Activated T-helper 1 cell treated with anti-CD3 and anti-CD28 coated beads, Interleukin-2, amount 50 U/mL, for 16 hours (primary cell): ENCODE measurements around the gene GGCT.

Experiments used
- DNase-seq, 2 donors: peaks; one replicate each; pipeline ENCODE4 v3.0.0-alpha.2; 2020; ENCODE audit warnings: low read depth in 1 of 2, low spot score in 1 of 2

Gene GGCT

DNA sequence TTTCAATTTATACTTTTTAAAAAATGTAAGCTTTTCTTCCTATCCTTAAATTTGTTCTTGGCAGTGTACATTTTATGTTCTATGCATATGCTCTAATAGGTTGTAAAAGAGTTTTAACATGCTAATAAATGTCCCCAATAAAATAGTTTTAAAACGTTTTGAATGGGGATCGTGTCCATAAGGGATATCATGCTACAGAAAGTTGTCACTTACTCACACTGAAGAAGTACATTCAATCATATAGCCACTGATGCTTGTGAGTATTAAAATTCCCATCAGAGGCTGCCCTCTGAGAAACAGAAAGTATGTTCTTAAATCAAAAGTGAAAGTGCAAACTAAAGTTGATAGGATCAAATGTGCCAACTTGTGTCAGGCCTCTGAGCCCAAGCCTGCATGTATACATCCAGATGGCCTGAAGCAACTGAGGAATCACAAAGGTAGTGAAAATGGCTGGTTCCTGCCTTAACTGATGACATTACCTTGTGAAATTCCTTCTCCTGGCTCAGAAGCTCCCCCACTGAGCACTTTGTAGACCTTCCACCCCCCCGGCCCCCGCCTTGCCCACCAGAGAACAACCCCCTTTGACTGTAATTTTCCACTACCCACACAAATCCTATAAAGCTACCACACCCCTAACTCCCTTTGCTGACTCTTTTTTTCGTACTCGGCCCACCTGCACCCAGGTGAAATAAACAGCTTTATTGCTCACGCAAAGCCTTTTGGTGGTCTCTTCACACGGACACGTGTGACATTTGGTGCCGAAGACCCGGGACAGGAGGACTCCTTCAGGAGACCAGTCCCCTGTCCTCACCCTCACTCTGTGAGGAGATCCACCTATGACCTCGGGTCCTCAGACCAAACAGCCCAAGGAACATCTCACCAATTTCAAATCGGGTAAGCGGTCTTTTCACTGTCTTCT is 25.2 kb downstream of the GGCT start:
- no peak for DNase-seq

DNA sequence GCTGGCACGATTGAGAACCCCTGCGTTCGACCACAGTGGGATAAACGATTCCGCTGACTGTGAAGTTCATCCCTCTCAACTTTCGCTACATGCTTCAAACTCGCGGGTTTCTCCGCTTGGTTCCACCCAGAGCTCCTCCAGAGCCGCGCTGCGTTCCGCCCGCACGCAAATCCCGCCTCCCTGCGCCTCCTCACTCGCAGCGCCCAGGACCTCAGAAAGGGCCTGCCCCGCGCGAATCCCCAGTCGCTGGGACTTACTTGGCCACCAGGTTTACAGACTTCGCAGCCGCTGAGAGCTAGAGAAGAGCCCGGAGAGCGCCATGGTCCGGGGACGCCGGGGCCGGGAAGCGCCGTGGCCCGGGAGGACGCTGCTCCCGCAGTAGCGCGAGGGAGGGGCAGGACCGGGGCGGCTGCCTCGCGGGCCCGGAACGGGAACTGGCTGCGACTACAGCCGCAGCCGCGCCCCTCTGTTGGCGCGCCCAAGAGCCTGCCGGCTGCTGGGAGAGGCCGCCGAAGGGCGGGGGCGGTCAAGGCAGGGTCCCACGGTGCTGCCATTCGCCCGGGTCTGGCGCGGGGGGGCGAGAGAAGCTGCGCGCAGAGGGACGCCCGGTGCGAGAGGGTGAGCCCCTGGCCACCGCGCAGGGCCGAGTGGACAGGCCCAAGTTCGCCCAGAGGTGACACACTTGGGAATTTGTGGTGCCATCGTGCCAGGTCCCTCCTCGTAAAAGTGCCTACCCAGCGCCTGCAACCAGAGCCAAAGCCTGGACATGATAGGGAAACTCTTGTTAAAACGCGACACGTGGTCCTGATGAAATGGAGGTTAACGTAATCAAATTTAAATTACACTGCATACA is 26.1 kb downstream of the GGCT start, which contains the start of gene NOD1:
Gene NOD1 (minus strand): TSS at position 436 of the 853 bp plus-strand sequence. CDS start 21,863 bp downstream, outside the sequence.
- DNase-seq = peak; percentile 31 to 46

DNA sequence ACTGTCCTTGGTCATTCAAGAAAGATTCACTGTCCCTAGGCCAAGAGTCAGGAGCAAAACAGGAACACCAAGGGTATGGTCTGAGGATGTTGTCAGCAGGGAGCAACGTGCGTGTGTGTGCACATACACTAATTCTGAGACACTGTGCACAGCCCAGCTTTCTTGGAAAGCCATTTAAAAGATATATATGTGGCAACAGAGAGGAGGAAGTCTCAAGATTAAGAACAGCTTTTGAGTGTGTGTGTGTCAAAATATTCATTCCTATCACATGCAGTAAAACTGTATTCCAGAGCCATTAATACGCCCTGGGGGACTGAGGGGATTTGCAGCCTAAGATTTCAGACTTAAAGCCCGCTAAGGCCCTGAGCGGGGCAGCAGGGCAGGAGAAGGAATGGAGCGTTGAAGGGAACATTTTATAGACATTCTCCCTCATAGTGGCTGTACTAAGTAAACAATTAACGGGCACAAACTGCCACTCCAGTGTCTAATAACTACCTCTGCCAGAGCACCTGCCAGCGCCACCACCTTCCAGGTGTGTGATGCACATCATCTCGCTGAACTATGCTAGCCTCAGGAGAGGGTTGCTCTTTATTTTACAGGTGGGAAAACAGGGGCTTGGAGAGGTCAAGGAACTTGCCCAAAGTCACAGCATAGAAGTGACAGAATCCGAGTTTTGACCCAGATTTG is 28.0 kb downstream of the GGCT start:
- DNase-seq = no peak

DNA sequence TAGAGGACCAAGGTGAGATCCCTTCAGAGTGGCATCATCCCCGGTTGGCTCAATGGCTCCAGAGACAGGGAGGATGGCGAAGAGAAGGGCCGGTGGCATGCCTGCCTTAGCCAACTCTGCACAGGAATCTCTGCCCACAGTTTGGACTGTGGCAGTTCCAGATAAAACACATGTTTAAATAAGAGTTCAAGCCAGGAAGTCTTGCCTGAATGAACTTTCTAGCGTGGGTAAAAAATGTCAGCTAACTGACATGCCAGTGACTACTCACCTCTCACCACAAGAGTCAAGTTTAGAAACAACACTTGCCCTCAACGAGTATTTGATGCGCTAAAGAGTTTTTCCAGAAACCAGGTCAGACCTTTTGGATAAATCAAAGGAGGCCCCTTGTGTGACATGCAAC is 29.0 kb downstream of the GGCT start:
- DNase-seq = no peak

DNA sequence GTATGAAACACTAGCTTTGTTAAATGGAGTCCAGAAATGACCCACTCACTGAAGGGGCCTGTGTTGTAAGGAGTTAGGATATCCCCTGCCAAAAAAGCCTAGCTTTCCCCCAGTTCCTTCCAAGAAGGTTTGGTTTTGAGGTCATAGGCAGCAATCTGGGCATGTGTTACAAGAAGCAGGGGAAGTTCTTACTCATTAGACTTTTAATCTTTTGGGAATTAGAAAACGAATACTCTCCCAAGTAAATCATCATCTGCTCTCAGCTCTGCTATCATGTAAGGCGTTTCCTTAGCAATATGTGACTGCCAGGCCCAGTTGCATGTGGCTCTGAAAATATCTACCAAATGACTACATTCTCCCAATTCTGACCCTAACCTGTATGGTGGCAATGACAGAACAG is 29.7 kb downstream of the GGCT start:
- DNase-seq = no peak

DNA sequence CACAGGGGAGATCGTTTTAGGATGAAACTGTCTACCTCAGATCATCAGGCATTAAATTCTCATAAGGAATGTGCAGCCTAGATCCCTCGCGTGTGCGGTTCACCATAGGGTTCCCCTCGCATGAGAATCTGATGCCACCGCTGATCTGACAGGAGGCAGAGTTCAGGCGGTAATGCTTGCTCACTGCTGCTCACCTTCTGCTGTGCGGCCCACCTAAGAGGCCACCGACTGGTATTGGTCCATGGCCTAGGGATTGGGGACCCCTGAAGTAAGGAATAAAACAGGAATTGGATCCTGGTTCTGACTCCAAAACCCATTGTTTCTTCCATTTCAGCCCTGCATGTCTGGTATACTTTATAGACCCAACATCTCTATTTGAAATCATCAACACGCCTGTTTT is 30.1 kb downstream of the GGCT start:
- no peak for DNase-seq

DNA sequence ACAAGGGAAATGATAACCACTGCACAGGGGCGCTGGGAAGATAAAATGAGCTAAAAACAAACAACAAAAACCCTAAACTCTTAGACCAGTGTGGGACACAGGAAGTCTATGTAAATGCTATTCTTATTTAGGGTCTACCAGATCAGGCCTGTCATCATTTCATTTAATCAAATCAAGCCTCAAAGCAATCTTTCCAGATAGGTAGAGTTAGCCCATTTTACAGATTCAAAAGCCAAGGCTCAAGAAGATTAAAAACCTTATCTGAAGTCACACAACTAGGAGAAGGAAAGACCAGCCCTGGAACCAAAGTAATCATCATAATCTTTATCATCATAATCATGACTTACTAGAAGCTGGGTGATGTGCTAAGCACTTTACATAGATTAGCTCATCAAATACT is 30.7 kb downstream of the GGCT start:
- DNase-seq = no peak

DNA sequence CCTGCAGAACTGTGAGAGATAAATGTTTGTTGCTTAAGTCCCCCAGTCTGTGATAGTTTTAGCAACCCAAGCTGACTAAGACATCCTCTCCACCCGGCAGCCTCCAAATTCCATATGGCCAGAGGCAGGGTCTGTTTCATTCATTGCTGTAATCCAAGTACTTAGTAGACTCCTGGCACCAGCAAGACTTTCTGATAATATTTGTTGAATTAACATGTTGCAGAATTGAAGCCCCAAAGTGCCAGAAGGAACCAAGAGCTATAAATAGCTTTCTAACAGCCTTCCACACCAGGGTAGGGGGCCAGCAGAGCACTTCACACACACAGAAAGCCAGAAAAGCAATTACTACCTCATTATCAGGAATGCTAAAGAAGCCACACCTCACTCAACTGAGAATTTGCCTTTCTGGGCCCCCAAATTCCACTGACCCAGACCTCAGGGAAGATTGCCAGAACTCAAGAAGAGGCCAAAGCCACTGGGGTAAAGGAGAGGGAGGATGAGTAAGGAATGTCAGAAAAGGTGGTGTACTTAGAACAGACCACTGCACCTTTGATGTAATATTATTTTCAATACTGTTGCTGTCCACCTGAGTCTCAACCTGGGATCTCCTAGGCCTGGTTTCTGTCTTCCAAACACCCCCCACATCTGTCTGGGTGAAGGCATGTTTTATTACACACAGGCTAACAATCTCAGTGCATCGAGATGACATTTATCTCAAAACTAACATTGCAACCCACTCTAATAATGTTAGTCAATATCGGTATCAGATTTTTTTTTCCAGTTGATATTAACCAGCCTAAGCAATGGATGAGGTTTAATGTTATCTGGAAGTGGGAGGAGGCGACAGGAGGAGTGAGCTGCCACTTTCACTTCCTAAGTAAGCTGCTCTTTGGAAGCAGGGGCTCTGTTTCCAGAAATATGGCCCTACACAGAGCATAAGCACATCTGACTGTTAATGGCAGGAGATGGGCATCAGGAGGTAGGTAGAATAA is 31.5 kb downstream of the GGCT start:
- no peak for DNase-seq

DNA sequence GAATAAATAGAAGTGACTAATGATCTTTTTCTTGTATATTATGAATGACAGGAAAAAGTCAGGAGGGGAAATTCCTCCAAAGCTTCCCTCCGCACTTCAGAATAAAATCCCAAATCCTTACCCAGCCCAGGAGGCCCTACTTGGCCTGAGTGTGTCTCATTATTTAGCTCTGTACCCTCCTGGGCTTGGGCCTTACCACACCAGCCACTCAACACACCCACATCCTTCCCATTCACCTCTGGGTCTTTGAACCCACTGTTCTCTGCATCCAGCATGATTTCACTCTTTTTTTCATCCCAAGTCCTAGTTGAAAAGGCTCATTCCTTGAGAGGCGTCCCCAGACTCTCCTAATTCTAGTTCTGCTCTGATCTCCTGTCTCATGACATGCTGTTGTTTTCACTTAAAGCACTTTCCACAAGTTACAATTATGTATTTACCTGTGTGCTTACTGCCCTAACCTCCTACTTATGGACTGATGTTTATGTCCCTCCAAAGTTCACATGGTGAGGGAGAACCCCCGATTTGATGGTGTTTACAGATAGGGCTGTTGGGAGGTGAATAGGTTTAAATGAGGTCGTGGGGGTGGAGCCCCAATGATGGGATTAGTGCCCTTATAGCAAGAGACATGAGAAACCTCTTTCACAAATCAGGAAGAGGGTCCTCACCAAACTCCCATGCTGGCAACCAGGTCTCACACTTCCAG is 32.4 kb downstream of the GGCT start:
- no peak for DNase-seq

DNA sequence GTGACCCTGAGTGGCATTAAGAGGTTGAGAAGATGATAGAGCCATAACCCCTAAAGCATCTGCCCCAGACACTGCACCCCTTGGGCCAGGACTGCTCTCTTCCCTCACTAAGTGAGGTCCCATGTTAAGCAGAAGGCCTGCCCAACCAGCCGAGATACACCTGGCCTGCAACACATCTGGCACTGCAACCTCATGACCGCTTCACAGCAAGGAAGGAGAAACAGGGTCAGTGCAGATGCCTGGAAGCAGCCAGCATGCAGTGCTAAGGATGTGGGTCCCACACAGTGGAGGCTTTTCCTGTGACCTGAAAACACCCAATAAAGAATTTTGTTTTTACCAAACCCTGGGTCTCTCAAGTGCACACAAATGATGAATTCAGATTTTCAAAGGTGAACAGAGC is 33.4 kb downstream of the GGCT start:
- no peak for DNase-seq

DNA sequence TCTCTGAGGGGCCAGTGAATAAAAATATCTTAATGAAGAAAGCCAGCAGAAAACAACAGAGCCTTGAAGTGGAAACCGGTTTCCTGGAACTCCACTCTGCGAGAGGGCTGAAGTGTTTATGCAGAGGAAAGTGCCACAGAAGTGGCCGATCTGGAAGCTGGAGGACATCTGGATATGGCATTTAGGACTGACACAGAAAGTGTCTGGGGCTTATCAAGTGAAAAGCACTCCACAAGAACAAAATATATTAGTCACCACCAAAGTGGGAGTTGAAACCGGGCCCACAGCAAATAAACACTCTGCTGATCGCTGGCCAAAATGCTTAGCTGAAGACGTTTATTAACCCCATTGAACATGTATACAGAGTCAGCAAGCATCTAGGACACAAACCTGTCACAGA is 33.9 kb downstream of the GGCT start:
- no peak for DNase-seq

DNA sequence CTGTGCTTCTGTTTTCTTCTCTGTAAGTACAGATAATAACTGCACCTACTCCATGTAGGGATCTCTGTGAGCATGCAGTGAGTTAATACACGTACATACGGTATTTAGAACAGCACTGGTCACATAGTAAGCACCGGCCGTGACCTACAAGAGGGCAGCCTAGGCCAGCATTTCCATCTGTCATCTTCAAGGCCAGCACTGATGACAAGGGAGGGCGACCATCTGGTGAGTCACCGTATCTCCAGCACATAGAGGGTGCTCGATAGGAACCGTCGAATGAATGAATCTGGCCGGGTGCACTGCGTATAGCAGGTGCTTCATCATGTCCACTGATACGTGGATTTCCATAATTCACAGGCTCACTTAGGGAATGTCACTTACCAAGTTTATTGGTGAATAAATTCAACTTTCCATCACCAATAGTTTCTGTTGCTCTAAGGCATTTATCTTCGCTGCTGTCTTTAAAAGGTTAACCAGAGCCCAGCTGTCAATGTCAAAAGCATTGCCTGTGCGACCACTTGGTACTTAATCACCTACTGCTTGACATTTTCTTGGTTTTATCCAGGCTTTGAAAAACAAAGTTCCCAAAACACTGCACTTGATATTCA is 34.4 kb downstream of the GGCT start:
- no peak for DNase-seq

DNA sequence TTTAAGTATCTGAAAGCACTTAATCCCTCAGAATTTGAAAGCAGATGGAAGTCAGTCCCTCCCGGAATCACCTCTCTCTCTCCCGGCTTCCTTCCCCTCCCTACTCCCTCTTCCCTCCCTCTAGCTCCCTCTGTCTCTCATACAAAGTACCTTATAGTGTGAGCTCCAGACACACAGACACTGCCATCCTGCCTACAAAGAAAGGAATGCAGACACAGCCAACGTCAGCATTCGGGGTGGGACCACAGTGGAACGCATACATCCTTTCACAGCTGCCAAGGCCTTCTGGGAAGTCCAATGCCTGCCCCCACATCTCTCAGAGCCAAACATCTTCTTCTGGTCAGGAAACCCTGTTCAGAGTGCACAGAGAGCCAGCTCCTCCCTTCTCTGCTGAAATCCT is 35.3 kb downstream of the GGCT start:
- DNase-seq = no peak

DNA sequence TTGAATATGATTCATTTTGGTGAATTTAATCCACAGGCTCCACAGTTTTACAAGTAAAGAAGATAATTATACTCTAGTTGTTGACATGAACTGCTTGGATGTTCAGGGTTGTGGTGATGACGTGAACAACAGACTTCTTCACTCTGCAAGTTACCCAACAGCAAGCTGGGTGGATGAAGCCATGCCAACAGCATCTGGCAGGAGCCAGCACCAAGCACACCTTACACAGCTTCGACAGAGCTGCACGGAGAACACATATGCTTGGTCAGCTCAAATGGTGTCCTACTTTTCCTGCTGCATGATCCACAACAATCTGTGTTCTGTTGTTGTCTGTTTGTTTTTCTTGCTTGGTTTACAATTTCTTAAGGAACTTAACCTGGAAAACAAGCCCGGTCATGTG is 35.8 kb downstream of the GGCT start:
- no peak for DNase-seq

DNA sequence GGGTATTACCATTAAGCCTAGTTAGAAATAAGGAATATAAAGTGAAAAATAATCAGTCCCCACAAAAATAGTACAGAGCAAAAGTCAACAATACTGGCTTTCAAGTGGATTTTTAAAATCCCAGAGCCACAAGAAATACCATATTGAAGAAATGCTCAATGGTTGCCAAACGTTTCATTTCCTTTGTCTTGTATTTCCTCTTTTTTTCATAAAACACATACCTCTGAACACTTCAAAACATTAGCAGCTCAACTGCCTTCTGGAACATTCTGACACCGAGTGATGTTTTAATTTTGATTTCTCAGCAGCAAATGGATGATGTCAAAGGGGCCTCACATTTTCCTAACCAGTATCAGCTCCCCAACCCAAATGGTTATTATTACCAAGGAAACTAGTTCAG is 36.6 kb downstream of the GGCT start:
- DNase-seq = no peak

DNA sequence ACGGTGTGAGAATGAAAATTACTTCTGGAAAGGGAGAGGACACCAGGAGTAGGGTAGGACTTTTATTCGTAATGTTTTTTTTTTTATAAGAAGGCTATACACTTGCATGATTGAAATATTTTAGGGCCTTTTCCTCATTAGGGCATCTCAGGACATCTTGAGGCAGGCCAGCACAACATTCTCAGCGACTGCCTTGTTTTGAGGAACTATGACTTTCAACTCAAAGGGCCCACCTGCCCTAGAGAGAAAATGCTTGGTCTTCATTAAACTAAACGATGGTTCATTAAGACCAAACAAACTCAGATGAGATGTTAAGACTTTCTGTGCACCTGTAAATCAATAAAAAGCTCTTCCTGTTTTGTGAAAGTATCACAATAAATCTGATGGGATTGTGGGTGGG is 37.4 kb downstream of the GGCT start:
- no peak for DNase-seq

DNA sequence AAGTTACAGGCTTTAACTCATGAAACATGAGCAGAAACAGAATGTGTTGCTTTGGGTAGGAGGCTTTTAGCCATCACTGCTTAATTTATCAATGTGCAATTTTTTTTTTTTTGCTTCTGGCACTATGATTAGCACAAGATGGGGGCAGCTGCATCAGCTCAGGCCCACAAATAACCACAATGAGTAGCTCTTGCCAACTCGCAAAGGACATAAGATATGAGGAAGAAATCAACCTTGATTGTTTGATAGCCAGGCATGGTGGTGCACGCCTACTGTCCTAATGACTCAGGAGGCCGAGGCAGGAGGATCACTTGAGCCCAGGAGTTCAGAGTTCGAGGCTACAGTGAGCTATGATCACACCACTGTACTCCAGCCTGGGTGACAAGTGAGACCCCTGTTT is 38.4 kb downstream of the GGCT start:
- DNase-seq = no peak

DNA sequence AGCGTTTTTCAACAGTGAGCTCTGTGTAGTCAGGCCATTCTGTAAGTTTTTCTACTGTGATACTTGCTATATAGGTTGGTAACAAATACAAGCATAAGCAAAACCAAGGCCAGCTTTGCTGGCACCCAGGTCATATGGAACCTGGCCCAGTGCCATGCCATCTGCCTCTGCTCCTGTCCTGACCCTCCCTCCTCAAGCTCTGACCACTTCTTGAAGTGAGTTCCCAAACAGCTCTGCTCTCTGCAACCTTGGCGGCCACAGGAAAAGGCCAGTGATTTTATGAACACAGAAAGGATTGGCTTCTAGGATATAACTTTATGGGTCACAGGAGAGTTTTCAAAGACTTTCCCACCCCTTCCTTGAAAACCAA is 38.8 kb downstream of the GGCT start:
- DNase-seq = no peak

DNA sequence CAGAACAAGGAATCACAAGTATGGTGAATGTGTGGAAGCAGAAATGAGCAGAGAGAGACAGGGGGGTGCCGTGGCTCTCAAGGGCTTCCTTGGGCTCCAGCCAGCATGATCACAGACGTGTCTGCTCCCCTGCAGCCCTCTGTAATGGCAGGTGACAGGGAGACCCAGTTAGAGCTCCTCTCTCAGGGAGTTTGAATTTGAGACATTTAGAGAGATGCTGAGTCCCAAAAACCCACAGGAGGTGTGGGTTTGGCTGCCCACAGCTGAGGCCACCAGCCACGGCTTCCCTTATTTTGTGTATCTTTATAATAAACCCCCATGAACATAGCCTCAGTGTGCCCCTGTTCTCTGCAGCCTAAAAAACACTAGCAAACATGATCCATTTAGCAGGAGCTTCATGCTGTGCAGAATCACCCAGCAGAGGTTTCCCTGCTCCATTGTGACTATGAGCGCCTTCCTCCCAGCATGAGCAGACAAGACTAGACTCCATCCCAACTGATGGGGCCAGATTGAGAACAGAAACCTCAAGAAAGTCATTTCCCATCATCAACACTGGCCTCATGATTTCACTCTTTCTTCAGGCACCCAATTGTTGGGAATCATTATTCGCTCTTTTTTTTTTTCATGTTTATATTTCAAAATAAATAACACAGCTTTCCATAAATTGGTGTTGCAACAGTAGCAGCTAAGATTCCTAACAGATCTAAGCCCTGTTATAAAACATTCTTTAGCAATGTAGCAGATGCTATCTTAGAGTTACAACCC is 39.4 kb downstream of the GGCT start:
- no peak for DNase-seq
